Brain microvascular endothelial cell (primary cell): ENCODE measurements around the gene HNRNPU.

Experiments
- DNase-seq: peaks from one replicate; pipeline ENCODE4 v3.0.0-alpha.2; 2020
- H3K27ac ChIP-seq: fragments of 250-450 bp; sonication (Bioruptor Pico); 2 replicates; pipeline ENCODE4 v1.5.1; 2020; ENCODE audit warnings: mild to moderate bottlenecking, moderate library complexity
- H3K27me3 ChIP-seq: fragments of 250-450 bp; sonication (Bioruptor Pico); replicated peaks from 2 replicates; pipeline ENCODE4 v1.5.1; 2020; ENCODE audit warnings: mild to moderate bottlenecking
- H3K36me3 ChIP-seq: fragments of 250-450 bp; sonication (Bioruptor Pico); replicated peaks from 2 replicates; pipeline ENCODE4 v1.5.1; 2020; ENCODE audit warnings: mild to moderate bottlenecking
- H3K4me3 ChIP-seq: 2 replicates; pipeline ENCODE4 v1.5.1; 2011; ENCODE audit warnings: low read depth, mild to moderate bottlenecking, control low read depth, low read length, moderate library complexity
- in situ Hi-C: cut with HindIII; loops from 2 replicates; pipeline ENCODE4 v1.10.0; 2017; ENCODE audit warnings: low sequenced_read_pairs, low pct_ligation_motif_present
- TF ChIP-seq, protein P1 (sequence below): IDR thresholded peaks from 2 replicates; pipeline ENCODE4 v1.5.1; 2011; ENCODE audit warnings: low read depth, mild to moderate bottlenecking, moderate library complexity, low read length, control low read depth, inconsistent platforms; ENCODE audit errors: missing control alignments

The HNRNPU gene

DNA sequence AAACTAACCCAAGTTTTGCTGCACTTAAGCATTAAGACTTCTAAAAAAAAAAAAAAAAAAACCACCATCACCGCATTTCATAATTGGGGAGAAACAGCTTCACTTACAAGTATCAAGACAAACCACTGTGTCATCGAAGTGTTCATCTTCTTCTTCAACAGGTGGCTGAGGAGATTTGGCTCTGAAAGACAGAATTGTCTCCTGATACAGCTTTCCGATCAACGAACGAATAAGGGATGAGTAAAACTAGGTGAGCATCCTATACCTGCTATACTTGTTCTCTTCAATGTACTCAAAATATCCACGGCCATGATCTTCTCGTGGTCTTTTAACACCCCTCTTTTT, 2.0 kb downstream of the HNRNPU start:
- Histone ChIP-seq H3K27ac (peak overlapping the region; percentile 92), H3K4me3 (peak overlapping the region; percentile 98), H3K27me3 (no peaks in the 10 kb centered on the region), H3K36me3 (peaks cover 40% of the 10 kb centered on the region)
- DNase-seq, result no peak
- in situ Hi-C loops, result no loop called here
- TF ChIP-seq, protein P1, sequence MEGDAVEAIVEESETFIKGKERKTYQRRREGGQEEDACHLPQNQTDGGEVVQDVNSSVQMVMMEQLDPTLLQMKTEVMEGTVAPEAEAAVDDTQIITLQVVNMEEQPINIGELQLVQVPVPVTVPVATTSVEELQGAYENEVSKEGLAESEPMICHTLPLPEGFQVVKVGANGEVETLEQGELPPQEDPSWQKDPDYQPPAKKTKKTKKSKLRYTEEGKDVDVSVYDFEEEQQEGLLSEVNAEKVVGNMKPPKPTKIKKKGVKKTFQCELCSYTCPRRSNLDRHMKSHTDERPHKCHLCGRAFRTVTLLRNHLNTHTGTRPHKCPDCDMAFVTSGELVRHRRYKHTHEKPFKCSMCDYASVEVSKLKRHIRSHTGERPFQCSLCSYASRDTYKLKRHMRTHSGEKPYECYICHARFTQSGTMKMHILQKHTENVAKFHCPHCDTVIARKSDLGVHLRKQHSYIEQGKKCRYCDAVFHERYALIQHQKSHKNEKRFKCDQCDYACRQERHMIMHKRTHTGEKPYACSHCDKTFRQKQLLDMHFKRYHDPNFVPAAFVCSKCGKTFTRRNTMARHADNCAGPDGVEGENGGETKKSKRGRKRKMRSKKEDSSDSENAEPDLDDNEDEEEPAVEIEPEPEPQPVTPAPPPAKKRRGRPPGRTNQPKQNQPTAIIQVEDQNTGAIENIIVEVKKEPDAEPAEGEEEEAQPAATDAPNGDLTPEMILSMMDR, result no peak

DNA sequence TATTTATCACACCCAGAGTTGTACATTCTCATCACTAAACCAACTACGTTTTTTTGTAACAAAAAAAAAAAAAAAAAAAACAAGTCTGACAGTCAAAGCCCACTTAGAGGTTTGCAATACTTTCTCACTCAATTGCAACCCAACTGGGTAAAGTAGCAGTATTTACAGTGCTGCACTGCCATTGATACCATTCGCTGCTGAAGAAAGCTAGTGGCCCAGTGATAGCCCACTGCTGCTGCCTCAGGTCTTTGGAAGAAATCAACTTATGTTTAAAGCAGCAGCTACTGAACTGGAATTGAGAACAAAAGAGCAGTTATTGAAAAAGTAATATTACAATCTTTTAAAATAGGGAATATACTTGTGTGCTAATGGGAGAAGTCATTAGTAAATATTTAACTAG, 2.7 kb downstream of the HNRNPU start:
- Histone ChIP-seq H3K4me3 (peak overlapping the region; percentile 98), H3K36me3 (peaks cover 45% of the 10 kb centered on the region), H3K27ac (no peak overlapping the region), H3K27me3 (no peaks in the 10 kb centered on the region)
- in situ Hi-C loops, result no loop called here
- TF ChIP-seq, protein P1, result no peak
- DNase-seq, result no peak

DNA sequence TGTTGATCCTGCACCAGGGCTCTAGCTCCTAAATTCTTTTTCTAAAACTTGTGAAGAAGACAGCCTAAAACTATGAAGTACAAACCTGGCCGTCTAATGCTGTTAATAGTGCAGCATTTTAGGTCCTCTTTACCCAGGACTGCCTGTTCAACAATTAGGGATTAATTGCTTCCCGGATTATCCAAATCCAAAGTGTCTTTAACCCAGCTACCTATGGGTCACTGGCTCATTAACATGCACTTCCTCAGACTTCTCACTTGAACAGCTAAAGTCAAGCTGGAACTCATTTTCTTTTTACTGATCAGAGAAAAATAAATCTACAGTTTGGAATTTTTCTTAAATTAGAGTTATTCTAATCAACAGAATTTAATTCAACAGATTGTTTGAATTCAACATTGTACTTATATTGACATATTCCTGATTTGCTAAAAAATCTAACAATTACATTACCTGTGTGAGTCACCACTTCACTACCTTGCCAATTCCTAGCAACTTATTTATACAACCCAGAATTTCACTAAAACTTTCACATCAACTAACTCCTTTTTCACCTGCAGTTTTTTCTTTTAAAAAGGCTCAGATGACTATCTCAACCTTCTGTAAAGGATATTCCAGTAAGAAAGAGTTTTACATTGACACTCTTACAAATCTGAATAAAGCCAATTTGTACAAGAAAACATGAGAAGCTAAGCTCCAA, 3.3 kb downstream of the HNRNPU start:
- H3K36me3 ChIP-seq, result peaks cover 52% of the 10 kb centered on the region
- H3K27me3 ChIP-seq, result no peaks in the 10 kb centered on the region
- H3K27ac ChIP-seq, result no peak overlapping the region
- TF ChIP-seq, protein P1, result no peak
- no peak for DNase-seq
- peak overlapping the region; percentile 98 for H3K4me3 ChIP-seq
- in situ Hi-C loops, result no loop called here

GRCh38 chr1:244860078-244860477, 4.3 kb downstream of the HNRNPU start:
- TF ChIP-seq, protein P1, result no peak
- peaks cover 61% of the 10 kb centered on the region for H3K36me3 ChIP-seq
- H3K4me3 ChIP-seq, result no peak overlapping the region
- in situ Hi-C loops, result no loop called here
- H3K27ac ChIP-seq, result no peak overlapping the region
- DNase-seq, result no peak
- no peaks in the 10 kb centered on the region for H3K27me3 ChIP-seq

GRCh38 chr1:244858357-244858756, 6.0 kb downstream of the HNRNPU start:
- in situ Hi-C loops, result no loop called here
- no peak for DNase-seq
- Histone ChIP-seq H3K4me3 (no peak overlapping the region), H3K36me3 (peaks cover 76% of the 10 kb centered on the region), H3K27me3 (no peaks in the 10 kb centered on the region), H3K27ac (no peak overlapping the region)
- TF ChIP-seq, protein P1, result no peak

- in situ Hi-C loops, result no loop called here
- DNase-seq, result no peak
- TF ChIP-seq, protein P1, result no peak
- no peak overlapping the region for H3K27ac ChIP-seq
- no peaks in the 10 kb centered on the region for H3K27me3 ChIP-seq
- no peak overlapping the region for H3K4me3 ChIP-seq
- H3K36me3 ChIP-seq, result peaks cover 82% of the 10 kb centered on the region
Observed at GRCh38 chr1:244857761-244858160, 6.6 kb downstream of the HNRNPU start.
